Measurements from ENCODE around the gene KEL.

KEL gene

DNA sequence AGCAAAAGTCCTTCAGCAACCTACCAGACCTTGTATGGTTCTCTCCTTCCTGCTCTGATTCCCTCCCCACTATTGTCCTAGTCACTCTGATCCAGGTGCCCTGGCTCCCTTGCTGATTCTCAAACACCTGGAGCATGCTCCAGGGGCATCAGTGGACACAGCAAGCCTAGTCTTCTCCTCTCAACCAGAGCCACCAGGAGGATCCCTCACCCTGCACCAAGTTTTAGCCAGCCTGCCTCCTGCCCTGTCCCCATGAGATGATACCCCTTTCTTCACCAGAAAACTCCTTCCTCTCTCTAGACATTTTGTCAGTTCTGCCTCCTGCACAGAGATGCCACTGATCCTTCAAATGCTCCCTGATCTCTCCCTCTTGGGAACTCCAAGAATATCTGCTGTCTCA lies 11.9 kb downstream of the KEL start:
- TF ChIP-seq, protein P1, sequence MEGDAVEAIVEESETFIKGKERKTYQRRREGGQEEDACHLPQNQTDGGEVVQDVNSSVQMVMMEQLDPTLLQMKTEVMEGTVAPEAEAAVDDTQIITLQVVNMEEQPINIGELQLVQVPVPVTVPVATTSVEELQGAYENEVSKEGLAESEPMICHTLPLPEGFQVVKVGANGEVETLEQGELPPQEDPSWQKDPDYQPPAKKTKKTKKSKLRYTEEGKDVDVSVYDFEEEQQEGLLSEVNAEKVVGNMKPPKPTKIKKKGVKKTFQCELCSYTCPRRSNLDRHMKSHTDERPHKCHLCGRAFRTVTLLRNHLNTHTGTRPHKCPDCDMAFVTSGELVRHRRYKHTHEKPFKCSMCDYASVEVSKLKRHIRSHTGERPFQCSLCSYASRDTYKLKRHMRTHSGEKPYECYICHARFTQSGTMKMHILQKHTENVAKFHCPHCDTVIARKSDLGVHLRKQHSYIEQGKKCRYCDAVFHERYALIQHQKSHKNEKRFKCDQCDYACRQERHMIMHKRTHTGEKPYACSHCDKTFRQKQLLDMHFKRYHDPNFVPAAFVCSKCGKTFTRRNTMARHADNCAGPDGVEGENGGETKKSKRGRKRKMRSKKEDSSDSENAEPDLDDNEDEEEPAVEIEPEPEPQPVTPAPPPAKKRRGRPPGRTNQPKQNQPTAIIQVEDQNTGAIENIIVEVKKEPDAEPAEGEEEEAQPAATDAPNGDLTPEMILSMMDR (IDR thresholded peaks at IDR 0.05; ENCODE audit: control insufficient read depth, insufficient read depth, low read depth, low read length, missing control alignments) = no peak
- no peak for DNase-seq (ENCODE audit: low read depth)
- no peak overlapping the region for H3K4me3 ChIP-seq (ENCODE audit: control insufficient read depth, low read depth, low read length)

DNA sequence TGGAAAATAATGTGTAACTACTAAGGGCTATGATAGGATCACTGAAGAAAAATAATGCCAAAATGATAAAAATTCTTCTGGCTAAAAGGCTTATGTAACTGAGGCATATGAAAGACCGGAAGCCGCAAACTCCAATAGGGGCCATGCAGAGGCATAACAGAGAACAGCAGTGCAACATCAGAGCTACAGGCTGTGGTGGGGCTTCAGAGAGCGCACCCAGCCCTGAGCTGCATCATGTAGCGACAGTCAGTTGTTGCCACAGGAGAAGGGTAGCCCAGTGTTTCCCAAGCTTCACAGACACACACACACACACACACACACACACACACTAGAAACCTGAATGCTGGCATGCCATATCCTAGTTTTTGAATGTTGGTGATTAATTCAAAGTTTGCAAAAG lies 13.6 kb downstream of the KEL start:
- TF ChIP-seq, protein P1 (IDR thresholded peaks at IDR 0.05; ENCODE audit: control insufficient read depth, insufficient read depth, low read depth, low read length, missing control alignments) = no peak
- H3K4me3 ChIP-seq (ENCODE audit: control insufficient read depth, low read depth, low read length) = no peak overlapping the region

DNA sequence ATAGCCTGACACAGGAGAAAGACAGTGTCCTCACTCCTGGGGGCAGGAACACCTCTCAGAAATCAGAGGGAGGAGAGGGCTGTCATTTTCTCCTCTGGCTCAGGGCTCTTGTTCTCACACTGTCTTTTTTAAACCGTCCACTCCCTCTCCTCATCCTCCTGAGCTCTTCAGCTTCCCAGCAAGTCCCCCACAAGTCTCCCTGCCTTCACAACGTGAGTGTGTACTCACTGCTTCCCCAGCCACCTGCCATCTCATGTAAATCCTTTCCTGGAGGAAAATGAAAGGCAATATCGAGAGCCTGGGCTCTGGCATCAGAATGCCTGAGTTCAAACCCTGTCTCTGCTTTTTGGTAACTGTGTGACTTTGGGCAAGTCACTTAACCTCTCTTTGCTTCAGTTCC lies 17.2 kb downstream of the KEL start:
- TF ChIP-seq, protein P1 (IDR thresholded peaks at IDR 0.05; ENCODE audit: control insufficient read depth, insufficient read depth, low read depth, low read length, missing control alignments) = no peak
- H3K4me3 ChIP-seq (ENCODE audit: control insufficient read depth, low read depth, low read length) = no peak overlapping the region
- DNase-seq (ENCODE audit: low read depth) = no peak

More for the DNA sequence above, 13.6 kb downstream of the KEL start:
- DNase-seq (ENCODE audit: low read depth) = no peak

DNA sequence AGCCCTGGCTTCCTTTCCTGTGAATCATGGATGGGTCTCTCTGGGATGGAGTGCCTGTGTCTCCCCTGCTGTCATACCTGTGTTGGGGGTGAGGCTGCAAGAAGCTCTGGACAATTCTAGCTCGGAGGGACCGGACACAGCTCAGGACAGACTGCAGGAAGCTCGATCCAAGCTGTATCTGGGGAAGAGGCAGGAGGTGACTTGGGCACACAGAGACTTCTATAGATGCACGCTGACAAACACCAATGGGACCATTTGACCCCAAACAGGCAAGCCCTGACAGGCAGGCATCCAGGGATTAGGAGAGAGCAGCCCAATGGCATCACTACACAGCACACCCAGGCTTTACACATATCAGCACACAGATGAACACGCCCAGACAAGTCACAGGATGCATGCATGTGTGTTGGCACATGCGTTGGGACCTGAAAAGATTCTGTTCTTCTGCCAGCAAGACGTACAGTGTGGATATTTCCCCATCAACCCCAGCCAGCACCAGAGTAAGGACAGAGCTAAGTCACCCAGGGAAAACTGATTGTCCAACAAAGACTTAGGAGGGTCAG lies 18.4 kb downstream of the KEL start:
- TF ChIP-seq, protein P1 (IDR thresholded peaks at IDR 0.05; ENCODE audit: control insufficient read depth, insufficient read depth, low read depth, low read length, missing control alignments) = no peak
- no peak overlapping the region for H3K4me3 ChIP-seq (ENCODE audit: control insufficient read depth, low read depth, low read length)
- DNase-seq (ENCODE audit: low read depth) = no peak

DNA sequence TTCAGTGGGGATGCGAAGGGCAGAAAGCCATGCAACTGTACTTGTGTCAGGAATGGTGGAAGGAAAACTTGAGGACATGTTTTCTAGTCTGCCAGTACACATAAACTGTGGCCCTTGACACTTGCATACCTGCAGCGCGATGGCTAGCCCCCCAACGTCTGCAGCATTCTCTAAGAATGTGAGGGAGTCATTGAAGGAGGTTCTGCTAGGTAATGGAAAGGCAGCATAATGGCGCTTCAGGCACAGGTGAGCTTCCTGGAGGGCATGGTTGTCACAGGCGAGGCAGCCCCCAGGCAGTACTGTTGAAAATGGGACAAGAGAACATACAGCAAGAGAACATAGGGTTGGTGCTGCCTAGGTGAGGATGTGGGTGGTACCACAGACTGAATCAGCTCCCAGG lies 19.4 kb downstream of the KEL start:
- TF ChIP-seq, protein P1 (IDR thresholded peaks at IDR 0.05; ENCODE audit: control insufficient read depth, insufficient read depth, low read depth, low read length, missing control alignments) = no peak
- DNase-seq (ENCODE audit: low read depth) = no peak
- no peak overlapping the region for H3K4me3 ChIP-seq (ENCODE audit: control insufficient read depth, low read depth, low read length)

DNA sequence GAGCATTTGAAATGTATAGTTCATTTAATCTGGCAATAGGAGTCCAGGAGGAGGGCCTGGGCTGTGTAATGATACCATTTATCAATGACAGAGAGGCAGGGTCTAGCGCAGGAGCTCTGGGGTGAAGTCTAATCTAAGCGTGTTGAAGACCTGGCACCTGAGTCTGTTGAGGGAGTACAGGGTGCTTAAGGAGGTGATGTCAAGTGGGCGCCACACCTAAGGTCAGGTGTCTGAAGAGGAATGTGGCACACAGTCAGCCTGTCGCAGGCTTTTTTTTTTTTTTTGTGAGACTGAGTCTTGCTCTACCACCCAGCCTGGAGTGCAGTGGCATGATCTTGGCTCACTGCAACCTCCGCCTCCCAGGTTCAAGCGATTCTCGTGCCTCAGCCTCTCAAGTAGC lies 20.6 kb downstream of the KEL start:
- H3K4me3 ChIP-seq (ENCODE audit: control insufficient read depth, low read depth, low read length) = no peak overlapping the region
- no peak for DNase-seq (ENCODE audit: low read depth)
- TF ChIP-seq, protein P1 (IDR thresholded peaks at IDR 0.05; ENCODE audit: control insufficient read depth, insufficient read depth, low read depth, low read length, missing control alignments) = no peak

All from AG09309 (cell line).